H1 (cell line): ENCODE measurements around the gene SPPL2A. TPM values are rescaled to one million over a fixed set of nuclear protein-coding genes. Genes with fewer than 3 reads are reported as not detected.
A peak's percentile ranks its signal among the peaks of the same experiment; 100 is the strongest.

Experiments
- CTCF ChIA-PET: fragments of 300-600 bp; sonication (Branson Sonifier 250); formaldehyde crosslinking; loops from one replicate; lab custom pipeline; 2021; ENCODE audit not compliant: partially characterized antibody; lab: Charles Lee
- POLR2A ChIA-PET: fragments of 300-600 bp; sonication (Branson Sonifier 250); formaldehyde crosslinking; loops from one replicate; lab custom pipeline; 2021; ENCODE audit warnings: inconsistent platforms; ENCODE audit not compliant: partially characterized antibody; lab: Charles Lee
- DNase-seq, 2 experiments: peaks; one replicate each; pipeline versions ENCODE4 v3.0.0 to v3.0.0-alpha.2; 2010 to 2022; ENCODE audit warnings: low spot score in 2 of 2, low read depth in 1 of 2, mixed read lengths in 1 of 2
- FAIRE-seq: peaks from 2 replicates; lab custom pipeline; 2011; peaks lifted over from hg19 to GRCh38; lab: Jason Lieb, UNC
- H2AFZ ChIP-seq: 2 replicates; pipeline ENCODE4 v1.8.1; 2012; ENCODE audit warnings: low read length, inconsistent platforms
- H2AK5ac ChIP-seq: 2 replicates; pipeline ENCODE4 v1.6.1; 2013; ENCODE audit warnings: low read depth, low read length
- H2BK120ac ChIP-seq: replicated peaks from 2 replicates; pipeline ENCODE3; 2013; ENCODE audit warnings: low read depth, low read length, inconsistent platforms
- H2BK12ac ChIP-seq: 2 replicates; pipeline ENCODE4 v1.6.1; 2013; ENCODE audit warnings: low read depth, low read length
- H2BK15ac ChIP-seq: 2 replicates; pipeline ENCODE4 v1.6.1; 2013; ENCODE audit warnings: low read length
- H2BK20ac ChIP-seq: 2 replicates; pipeline ENCODE4 v1.6.1; 2013; ENCODE audit warnings: low read length
- H2BK5ac ChIP-seq: 2 replicates; pipeline ENCODE4 v1.6.1; 2013; ENCODE audit warnings: low read depth, low read length
- H3K14ac ChIP-seq: 2 replicates; pipeline ENCODE4 v1.6.1; 2013; ENCODE audit warnings: inconsistent platforms; ENCODE audit not compliant: insufficient read length
- H3K18ac ChIP-seq: 2 replicates; pipeline ENCODE4 v1.6.1; 2013; ENCODE audit warnings: low read length; ENCODE audit errors: extremely low read depth
- H3K23ac ChIP-seq: 2 replicates; pipeline ENCODE4 v1.6.1; 2013; ENCODE audit warnings: inconsistent platforms; ENCODE audit not compliant: insufficient read length
- H3K23me2 ChIP-seq: 2 replicates; pipeline ENCODE4 v1.6.1; 2013; ENCODE audit warnings: low read depth, low read length
- H3K27ac ChIP-seq: 2 replicates; pipeline ENCODE4 v1.6.1; 2011; ENCODE audit warnings: low read depth, low read length, inconsistent platforms
- H3K27me3 ChIP-seq, 4 experiments: replicated peaks in 1 of 4; 1 replicate in 1 of 4; 2 replicates in 3 of 4; pipeline versions ENCODE4 v1.6.1 to v1.8.1; 2011 to 2013; ENCODE audit warnings: low read length in 3 of 4, mild to moderate bottlenecking in 3 of 4, inconsistent platforms in 2 of 4, mixed read lengths in 2 of 4, moderate library complexity in 1 of 4; ENCODE audit not compliant: control insufficient read depth in 3 of 4, insufficient read depth in 3 of 4; ENCODE audit errors: extremely low read depth in 1 of 4
- H3K36me3 ChIP-seq, 4 experiments: 2 replicates each; pipeline versions ENCODE4 v1.6.1 to v1.8.1; 2011 to 2013; ENCODE audit warnings: mild to moderate bottlenecking in 4 of 4, low read length in 3 of 4, moderate library complexity in 2 of 4, control low read depth in 1 of 4, inconsistent platforms in 1 of 4; ENCODE audit not compliant: insufficient read depth in 4 of 4, control insufficient read depth in 2 of 4
- H3K4ac ChIP-seq: replicated peaks from 2 replicates; pipeline ENCODE3; 2013; ENCODE audit warnings: low read length, low read depth, mixed read lengths, inconsistent platforms; ENCODE audit not compliant: insufficient read length
- H3K4me1 ChIP-seq, 4 experiments: replicated peaks in 1 of 4; 1 replicate in 1 of 4; 2 replicates in 3 of 4; pipeline versions ENCODE4 v1.6.1 to v1.8.1; 2011 to 2013; ENCODE audit warnings: low read length in 3 of 4, inconsistent platforms in 2 of 4, mixed read lengths in 1 of 4; ENCODE audit not compliant: insufficient read depth in 4 of 4, control insufficient read depth in 3 of 4
- H3K4me2 ChIP-seq, 2 experiments: 2 replicates each; pipeline versions ENCODE4 v1.6.1 to v1.8.1; 2011 to 2013; ENCODE audit warnings: low read depth in 2 of 2, low read length in 2 of 2, control low read depth in 1 of 2, inconsistent platforms in 1 of 2, mild to moderate bottlenecking in 1 of 2; ENCODE audit not compliant: insufficient read depth in 1 of 2
- H3K4me3 ChIP-seq, 4 experiments: fragments of 200-600, 300-600 bp in 1 of 4; sonication (generic), shearing (Covaris generic), sonication (Bioruptor Twin) in 1 of 4; 2 replicates each; pipeline versions ENCODE4 v1.5.1 to v1.8.1; 2011 to 2016; ENCODE audit warnings: low read length in 4 of 4, low read depth in 3 of 4, control low read depth in 2 of 4, inconsistent platforms in 2 of 4, mild to moderate bottlenecking in 2 of 4, mixed read lengths in 1 of 4, moderate library complexity in 1 of 4; ENCODE audit not compliant: insufficient read depth in 2 of 4; ENCODE audit errors: extremely low read depth in 1 of 4
- H3K56ac ChIP-seq: replicated peaks from 2 replicates; pipeline ENCODE3; 2013; ENCODE audit warnings: low read depth, mild to moderate bottlenecking, mixed read lengths, low read length, inconsistent platforms; ENCODE audit not compliant: insufficient read length
- H3K79me1 ChIP-seq: 2 replicates; pipeline ENCODE4 v1.6.1; 2013; ENCODE audit warnings: low read depth, low read length, control low read depth
- H3K79me2 ChIP-seq, 2 experiments: 2 replicates each; pipeline versions ENCODE4 v1.6.1 to v1.8.1; 2012 to 2013; ENCODE audit warnings: low read length in 2 of 2, mild to moderate bottlenecking in 2 of 2, inconsistent platforms in 1 of 2; ENCODE audit not compliant: insufficient read depth in 2 of 2, control insufficient read depth in 1 of 2
- H3K9ac ChIP-seq, 4 experiments: replicated peaks in 1 of 4; 1 replicate in 1 of 4; 2 replicates in 3 of 4; pipeline versions ENCODE4 v1.6.1 to v1.8.1; 2011 to 2013; ENCODE audit warnings: low read depth in 3 of 4, low read length in 3 of 4, control low read depth in 2 of 4, mild to moderate bottlenecking in 2 of 4, moderate library complexity in 2 of 4, inconsistent platforms in 1 of 4; ENCODE audit errors: extremely low read depth in 1 of 4
- H3K9me3 ChIP-seq, 2 experiments: 2 replicates each; pipeline versions ENCODE4 v1.6.1 to v1.8.1; 2012 to 2013; ENCODE audit warnings: mild to moderate bottlenecking in 2 of 2, moderate library complexity in 2 of 2, control low read depth in 1 of 2, inconsistent platforms in 1 of 2, low read depth in 1 of 2, low read length in 1 of 2, mixed read lengths in 1 of 2; ENCODE audit not compliant: insufficient read depth in 2 of 2
- H4K20me1 ChIP-seq, 2 experiments: replicated peaks in 1 of 2; 2 replicates each; pipeline versions ENCODE3 to v1.8.1; 2011 to 2013; ENCODE audit warnings: inconsistent platforms in 2 of 2, low read length in 2 of 2, mild to moderate bottlenecking in 1 of 2; ENCODE audit not compliant: insufficient read depth in 2 of 2, control insufficient read depth in 1 of 2
- H4K5ac ChIP-seq: 2 replicates; pipeline ENCODE4 v1.6.1; 2013; ENCODE audit warnings: low read length, low read depth, mixed read lengths, inconsistent platforms; ENCODE audit not compliant: insufficient read length
- H4K8ac ChIP-seq: 2 replicates; pipeline ENCODE4 v1.8.0; 2013; ENCODE audit warnings: mild to moderate bottlenecking, moderate library complexity, low read length, inconsistent platforms; ENCODE audit not compliant: insufficient read depth; ENCODE audit errors: extremely low read depth
- H4K91ac ChIP-seq: replicated peaks from 2 replicates; pipeline ENCODE3; 2013; ENCODE audit warnings: low read length, mixed read lengths, inconsistent platforms; ENCODE audit not compliant: insufficient read length
- MAX ChIP-seq: IDR thresholded peaks from 2 replicates; pipeline ENCODE4 v1.6.1; 2012; ENCODE audit warnings: inconsistent platforms
- WGBS, 2 experiments: shearing (Covaris generic) in 1 of 2; methylation state at CpG; one replicate each; pipeline versions ENCODE4 v1.1.6 to v1.1.7; 2013 to 2015; ENCODE audit warnings: low lambda C conversion rate in 2 of 2, mixed read lengths in 2 of 2, inconsistent platforms in 1 of 2, low coverage in 1 of 2, missing lambda C conversion rate in 1 of 2; ENCODE audit not compliant: insufficient replicate concordance in 2 of 2, insufficient coverage in 1 of 2, insufficient read length in 1 of 2; ENCODE audit errors: extremely low coverage in 1 of 2, missing lambda C conversion rate in 1 of 2; 5-methylcytosine and 5-hydroxymethylcytosine counted together
- polyA plus RNA-seq, 7 experiments: library from polyadenylated mRNA; depleted of rRNA in 3 of 7; stranded (reverse) in 5 of 7; unstranded in 2 of 7; fragments of >200 nt in 5 of 7; fragments of 200-250 nt in 2 of 7; gene quantifications; 1 replicate in 5 of 7; 2 replicates in 1 of 7; 4 replicates in 1 of 7; pipeline versions ENCODE4 v1.2.1 to v1.2.3, GENCODE V29; 2011 to 2013; ENCODE audit warnings: missing spikeins in 2 of 7, mixed read lengths in 2 of 7
- small RNA-seq: library from polyadenylated mRNA; stranded (forward); fragments of <200 nt; extraction: miRNeasy Mini kit (QIAGEN cat#:217004); gene quantifications from one replicate; pipeline ENCODE3, GENCODE V24; 2013; ENCODE audit not compliant: insufficient read depth
- total RNA-seq: library from RNA; stranded (reverse); fragmentation: NEBNext Ultra II Directional; extraction: Animal tissue kit (Norgen Biotek cat#: 25700); gene quantifications from 2 replicates; pipeline ENCODE4 v1.2.1, GENCODE V29; 2021

The SPPL2A gene
- total and polyA plus RNA-seq, 2 of the 8 experiments (the other 6 are each of a cell fraction or from before 2014, with no cell fraction given): 15.6 to 52.9 TPM

DNA sequence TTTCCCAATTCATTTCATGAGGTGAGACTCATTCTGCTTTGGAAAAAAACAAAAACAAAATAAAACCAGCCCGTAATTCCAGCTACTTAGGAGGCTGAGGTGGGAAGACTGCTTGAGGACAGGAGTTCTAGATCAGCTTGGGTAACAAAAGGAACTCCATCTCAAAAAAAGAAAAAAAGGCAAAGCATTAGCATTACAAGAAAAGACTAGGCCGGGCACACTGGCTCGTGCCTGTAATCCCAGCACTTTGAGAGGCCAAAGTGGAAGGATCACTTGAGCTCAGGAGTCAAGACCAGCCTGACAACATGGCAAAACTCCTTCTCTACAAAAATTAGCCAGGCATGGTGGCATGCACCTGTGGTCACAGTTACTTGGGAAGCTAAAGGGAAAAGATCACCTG, 112.8 kb downstream of the SPPL2A start:
- Histone ChIP-seq H3K36me3 (peaks cover 4 to 37% (median 15%) of the 10 kb centered on the region in 4 experiments; a peak in 7 of 8 replicates), H4K5ac (no peak overlapping the region), H2BK20ac (no peak overlapping the region), H4K8ac (no peak overlapping the region), H3K4ac (no peak overlapping the region), H3K9me3 (no peaks in the 10 kb centered on the region), H3K27ac (no peak overlapping the region), H3K23ac (no peak overlapping the region), H2AK5ac (no peak overlapping the region), H3K4me1 (peaks cover 0 to 4% (median 0%) of the 10 kb centered on the region in 4 experiments; a peak in 2 of 7 replicates), H3K56ac (no peak overlapping the region), H3K27me3 (no peaks in the 10 kb centered on the region), H2BK12ac (no peak overlapping the region), H3K4me3 (no peak overlapping the region), H3K4me2 (no peak overlapping the region), H3K14ac (no peak overlapping the region), H3K23me2 (no peaks in the 10 kb centered on the region), H2BK15ac (no peak overlapping the region), H2AFZ (no peak overlapping the region), H2BK120ac (no peak overlapping the region), H3K79me1 (no peaks in the 10 kb centered on the region; the same call in 1 of the 2 replicates), H4K20me1 (peaks cover 0 to 1% of the 10 kb centered on the region in 2 experiments), H4K91ac (no peak overlapping the region), H3K9ac (no peak overlapping the region), H2BK5ac (no peak overlapping the region), H3K79me2 (0 out of 4 replicates have a peak, but pooled peaks cover 0 to 2% of the 10 kb centered on the region in 2 experiments), H3K18ac (no peak overlapping the region)
- 48% methylated on average over 3 of the region's 3 CpGs; no CpG with 5 or more reads in 1 of the 2 experiments for WGBS, 2 experiments
- FAIRE-seq: peak; percentile 45
- CTCF ChIA-PET: interaction anchor here (0.7 kb wide), 1 partner anchor 234 kb away, joined by 3 read pairs; no protein-coding TSS in a partner anchor
- no peak for TF ChIP-seq MAX
- DNase-seq: no peak
- POLR2A ChIA-PET: interaction anchor here (1.7 kb wide), 1 partner anchor 11 kb away, joined by 4 read pairs; no protein-coding TSS in a partner anchor

Small RNA genes within 50 kb of the gene (small RNA-seq; reads per million reads assigned to genes)
- gene AC012100.1 (not detected), gene RN7SL354P (not detected)

Other genes starting within 250 kb of the SPPL2A start
- gene USP50, start 219.0 kb downstream of the SPPL2A start, total RNA-seq: not detected in 2 replicates
- not detected in 2 replicates for gene USP50, start 219.0 kb downstream of the SPPL2A start, polyA plus RNA-seq (2011; rRNA removed)
- 32.4 and 33.2 TPM in 2 replicates for gene TRPM7, start 78.9 kb downstream of the SPPL2A start, total RNA-seq
- gene TRPM7, start 78.9 kb downstream of the SPPL2A start, polyA plus RNA-seq (2011; rRNA removed): 4.2 and 7.5 TPM in 2 replicates
- 9.3 and 10.9 TPM in 2 replicates for gene AP4E1, start 143.0 kb upstream of the SPPL2A start, total RNA-seq
- 1.1 and 1.4 TPM in 2 replicates for gene AP4E1, start 143.0 kb upstream of the SPPL2A start, polyA plus RNA-seq (2011; rRNA removed)